Chondrocyte (in vitro differentiated cells): ENCODE results near the gene CEP85. TPM values are rescaled to one million over a fixed set of nuclear protein-coding genes. Genes with fewer than 3 reads are reported as not detected.

Source experiments
- DNase-seq: peaks from one replicate; pipeline ENCODE4 v3.0.0; 2021; ENCODE audit warnings: mixed read lengths, low spot score
- H3K27ac Mint-ChIP-seq: one replicate; pipeline ENCODE4 v1.8.0; 2021; ENCODE audit warnings: mild to moderate bottlenecking, moderate library complexity, mixed read lengths; ENCODE audit not compliant: unreplicated experiment
- H3K27me3 Mint-ChIP-seq: 2 replicates; pipeline ENCODE4 v1.8.0; 2021; ENCODE audit warnings: low read depth, mixed read lengths
- H3K36me3 Mint-ChIP-seq: 2 replicates; pipeline ENCODE4 v1.8.0; 2021; ENCODE audit warnings: low read depth, mixed read lengths
- H3K4me1 Mint-ChIP-seq: 2 replicates; pipeline ENCODE4 v1.8.0; 2021; ENCODE audit warnings: low read depth, mild to moderate bottlenecking, mixed read lengths
- H3K4me3 Mint-ChIP-seq: one replicate; pipeline ENCODE4 v1.8.0; 2021; ENCODE audit warnings: mild to moderate bottlenecking, moderate library complexity, mixed read lengths; ENCODE audit not compliant: unreplicated experiment
- H3K9me3 Mint-ChIP-seq: 2 replicates; pipeline ENCODE4 v1.8.0; 2021; ENCODE audit warnings: low read depth, mixed read lengths
- total RNA-seq: library from RNA; stranded (reverse); gene quantifications from 3 replicates; pipeline ENCODE4 v1.2.1, GENCODE V29; 2021
- TF ChIP-seq, protein P1 (sequence below): fragments of 200-600 bp; sonication (generic); IDR thresholded peaks from 2 replicates; pipeline ENCODE4 v1.5.0; 2021; ENCODE audit warnings: antibody characterized with exemption, mild to moderate bottlenecking, moderate library complexity

The CEP85 gene
- total RNA-seq, 1 donor from 2014 or later = 13.1 TPM

DNA sequence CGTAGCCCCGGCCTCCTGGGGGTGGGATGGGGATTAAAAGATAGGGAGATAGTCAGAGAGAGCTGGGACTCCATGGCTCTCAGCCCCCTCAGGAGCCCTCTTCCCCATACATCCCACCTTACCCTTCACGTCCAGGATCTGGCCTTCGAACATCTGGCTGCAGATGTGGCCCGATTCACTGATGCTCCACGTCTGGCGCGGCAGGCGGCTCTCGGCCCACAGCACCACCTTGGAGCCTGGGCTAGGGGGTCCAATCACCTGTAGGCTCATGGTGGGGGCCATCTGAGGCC, 88.0 kb downstream of the CEP85 start:
- H3K27ac Mint-ChIP-seq = no peak overlapping the region
- H3K27me3 Mint-ChIP-seq = no peaks in the 10 kb centered on the region
- no peaks in the 10 kb centered on the region for H3K9me3 Mint-ChIP-seq

DNA sequence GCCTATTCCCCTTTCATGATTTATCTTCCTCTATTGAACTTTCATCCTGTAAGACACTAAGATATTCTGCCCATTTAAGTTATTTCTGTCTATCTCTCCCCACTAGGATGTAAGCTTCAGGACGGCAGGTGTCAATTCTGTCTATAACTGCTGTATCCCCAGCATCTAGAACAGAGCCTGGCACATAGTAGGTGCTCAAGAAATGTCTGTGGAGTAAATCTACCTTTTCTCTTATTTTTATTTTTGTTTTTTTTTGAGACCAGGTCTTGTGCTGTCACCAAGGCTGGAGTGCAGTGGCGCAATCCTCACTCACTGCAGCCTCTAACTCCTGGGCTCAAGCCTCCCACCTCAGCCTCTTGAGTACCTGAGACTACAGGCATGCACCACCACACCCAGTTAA, 89.4 kb downstream of the CEP85 start:
- H3K4me3 Mint-ChIP-seq = no peak overlapping the region
- DNase-seq = no peak
- H3K27me3 Mint-ChIP-seq = no peaks in the 10 kb centered on the region
- no peak overlapping the region for H3K27ac Mint-ChIP-seq
- TF ChIP-seq, protein P1, sequence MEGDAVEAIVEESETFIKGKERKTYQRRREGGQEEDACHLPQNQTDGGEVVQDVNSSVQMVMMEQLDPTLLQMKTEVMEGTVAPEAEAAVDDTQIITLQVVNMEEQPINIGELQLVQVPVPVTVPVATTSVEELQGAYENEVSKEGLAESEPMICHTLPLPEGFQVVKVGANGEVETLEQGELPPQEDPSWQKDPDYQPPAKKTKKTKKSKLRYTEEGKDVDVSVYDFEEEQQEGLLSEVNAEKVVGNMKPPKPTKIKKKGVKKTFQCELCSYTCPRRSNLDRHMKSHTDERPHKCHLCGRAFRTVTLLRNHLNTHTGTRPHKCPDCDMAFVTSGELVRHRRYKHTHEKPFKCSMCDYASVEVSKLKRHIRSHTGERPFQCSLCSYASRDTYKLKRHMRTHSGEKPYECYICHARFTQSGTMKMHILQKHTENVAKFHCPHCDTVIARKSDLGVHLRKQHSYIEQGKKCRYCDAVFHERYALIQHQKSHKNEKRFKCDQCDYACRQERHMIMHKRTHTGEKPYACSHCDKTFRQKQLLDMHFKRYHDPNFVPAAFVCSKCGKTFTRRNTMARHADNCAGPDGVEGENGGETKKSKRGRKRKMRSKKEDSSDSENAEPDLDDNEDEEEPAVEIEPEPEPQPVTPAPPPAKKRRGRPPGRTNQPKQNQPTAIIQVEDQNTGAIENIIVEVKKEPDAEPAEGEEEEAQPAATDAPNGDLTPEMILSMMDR = no peak
- H3K9me3 Mint-ChIP-seq = no peaks in the 10 kb centered on the region
- H3K36me3 Mint-ChIP-seq = no peaks in the 10 kb centered on the region
- peaks cover 5% of the 10 kb centered on the region for H3K4me1 Mint-ChIP-seq

More for the DNA sequence above, 88.0 kb downstream of the CEP85 start:
- DNase-seq = no peak
- TF ChIP-seq, protein P1 = no peak
- no peak overlapping the region for H3K4me3 Mint-ChIP-seq
- H3K36me3 Mint-ChIP-seq = no peaks in the 10 kb centered on the region
- H3K4me1 Mint-ChIP-seq = peaks cover 5% of the 10 kb centered on the region

DNA sequence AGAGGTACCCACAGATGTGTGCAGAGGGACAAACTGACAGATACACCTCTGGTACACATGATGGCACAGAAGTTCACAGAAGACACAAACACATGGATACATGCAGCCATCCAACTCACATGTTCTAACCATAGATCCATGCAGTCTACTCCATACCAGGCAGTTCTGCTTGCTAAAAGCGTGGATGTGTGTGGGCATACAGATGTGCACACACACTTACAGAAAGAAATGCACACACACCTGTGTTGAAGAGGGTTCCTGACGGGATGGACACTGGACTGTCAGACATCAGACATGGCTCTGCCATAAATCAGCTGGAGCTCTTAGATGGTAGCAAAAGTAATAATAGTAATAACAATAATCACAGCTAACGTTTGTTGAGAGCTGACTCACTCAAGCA, 90.5 kb downstream of the CEP85 start:
- H3K4me1 Mint-ChIP-seq = peaks cover 5% of the 10 kb centered on the region
- TF ChIP-seq, protein P1 = no peak
- H3K4me3 Mint-ChIP-seq = no peak overlapping the region
- DNase-seq = no peak
- H3K36me3 Mint-ChIP-seq = no peaks in the 10 kb centered on the region
- H3K27ac Mint-ChIP-seq = no peak overlapping the region
- no peaks in the 10 kb centered on the region for H3K9me3 Mint-ChIP-seq
- H3K27me3 Mint-ChIP-seq = no peaks in the 10 kb centered on the region

DNA sequence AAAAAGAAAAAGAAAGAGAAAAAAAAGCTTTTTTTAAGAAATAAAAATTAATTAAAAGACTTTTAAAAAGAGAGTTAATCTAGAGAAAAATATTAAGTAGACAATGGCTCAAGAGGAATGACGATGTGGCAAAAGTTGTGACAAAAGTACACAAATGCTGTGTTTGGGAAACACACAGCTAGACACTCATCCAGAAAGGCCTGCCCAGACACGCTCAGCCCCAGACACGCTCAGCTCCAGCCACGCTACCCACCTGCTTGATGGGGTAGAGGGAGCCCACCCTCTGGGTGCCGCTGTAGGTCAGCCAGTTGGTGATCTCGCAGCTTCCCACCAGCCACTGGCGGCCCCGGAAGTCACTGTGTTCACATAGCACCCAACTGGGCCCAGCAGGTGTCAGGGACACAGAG, 94.0 kb downstream of the CEP85 start:
- Mint-ChIP-seq H3K27ac (no peak overlapping the region), H3K4me3 (no peak overlapping the region), H3K4me1 (peaks cover 6% of the 10 kb centered on the region), H3K36me3 (no peaks in the 10 kb centered on the region), H3K27me3 (peaks cover 4% of the 10 kb centered on the region), H3K9me3 (no peaks in the 10 kb centered on the region)
- TF ChIP-seq, protein P1 = no peak
- DNase-seq = no peak

Other genes starting within 250 kb of the CEP85 start
- 10.0 to 12.5 TPM (median 10.7 TPM) in 3 replicates for gene PAFAH2, start 236.1 kb upstream of the CEP85 start, total RNA-seq
- 4.3 to 7.9 TPM (median 6.4 TPM) in 3 replicates for gene EXTL1, start 212.4 kb upstream of the CEP85 start, total RNA-seq
- 0.12 TPM in 1 of 3 replicates, not detected in the others for gene SLC30A2, start 188.1 kb upstream of the CEP85 start, total RNA-seq
- 0.26 to 0.70 TPM in 2 of 3 replicates, not detected in the other for gene TRIM63, start 166.6 kb upstream of the CEP85 start, total RNA-seq
- gene PDIK1L, start 122.4 kb upstream of the CEP85 start, total RNA-seq = 6.2 to 6.8 TPM (median 6.7 TPM) in 3 replicates
- 0.22 to 0.27 TPM (median 0.23 TPM) in 3 replicates for gene FAM110D, start 75.1 kb upstream of the CEP85 start, total RNA-seq
- not detected in 3 replicates for gene C1orf232, start 65.2 kb upstream of the CEP85 start, total RNA-seq
- 19.6 to 27.0 TPM (median 22.4 TPM) in 3 replicates for gene ZNF593, start 64.3 kb upstream of the CEP85 start, total RNA-seq
- gene ZNF593OS, start 62.4 kb upstream of the CEP85 start, total RNA-seq = not detected in 3 replicates
- gene CNKSR1, start 56.7 kb upstream of the CEP85 start, total RNA-seq = 0.18 to 0.80 TPM (median 0.58 TPM) in 3 replicates
- not detected in 3 replicates for gene CATSPER4, start 43.6 kb upstream of the CEP85 start, total RNA-seq
- gene SH3BGRL3, start 45.9 kb downstream of the CEP85 start, total RNA-seq = 156 to 175 TPM (median 162 TPM) in 3 replicates
- 8.7 to 20.4 TPM (median 8.7 TPM) in 3 replicates for gene UBXN11, start 72.4 kb downstream of the CEP85 start, total RNA-seq
- not detected in 3 replicates for gene CD52, start 83.8 kb downstream of the CEP85 start, total RNA-seq
- not detected in 3 replicates for gene CRYBG2, start 119.9 kb downstream of the CEP85 start, total RNA-seq
- gene ZNF683, start 138.6 kb downstream of the CEP85 start, total RNA-seq = not detected in 3 replicates
- not detected in 3 replicates for gene LIN28A, start 176.6 kb downstream of the CEP85 start, total RNA-seq
- 67.1 to 89.2 TPM (median 78.3 TPM) in 3 replicates for gene DHDDS, start 198.1 kb downstream of the CEP85 start, total RNA-seq
- 241 to 314 TPM (median 245 TPM) in 3 replicates for gene HMGN2, start 238.2 kb downstream of the CEP85 start, total RNA-seq